ENCODE measurements around the gene ATP2C1. TPM values are rescaled to one million over a fixed set of nuclear protein-coding genes. Genes with fewer than 3 reads are reported as not detected.

The ATP2C1 gene
- total and polyA plus RNA-seq, 2 donors (not counting 3 experiments of a cell fraction or from before 2014, with no cell fraction given) = 50.1 to 73.3 TPM

GRCh38 chr3:130925628-130926027, 31.7 kb downstream of the ATP2C1 start:
- Histone ChIP-seq H3K27me3 (ENCODE audit: control insufficient read depth in 2 of 2, insufficient read depth in 2 of 2, low read length in 2 of 2) (no peaks in the 10 kb centered on the region), H3K79me2 (ENCODE audit: control insufficient read depth, insufficient read depth, low read length) (peaks cover 94% of the 10 kb centered on the region), H3K4me1 (ENCODE audit: control insufficient read depth, extremely low read depth, insufficient read depth, low read length) (peaks cover 10% of the 10 kb centered on the region), H3K9ac (replicated peaks; ENCODE audit: extremely low read depth, insufficient read depth, low read length) (no peak overlapping the region), H3K36me3 (ENCODE audit: control insufficient read depth in 2 of 2, extremely low read depth in 1 of 2, insufficient read depth in 2 of 2, low read length in 2 of 2) (no peaks in the 10 kb centered on the region), H2AFZ (ENCODE audit: low read depth, low read length) (no peak overlapping the region), H4K20me1 (replicated peaks; ENCODE audit: control insufficient read depth, extremely low read depth, insufficient read depth, low read length) (no peaks in the 10 kb centered on the region), H3K4me3 (replicated peaks in 1 of 3; ENCODE audit: insufficient read depth in 1 of 3, low read depth in 1 of 3, low read length in 3 of 3) (no peak overlapping the region), H3K9me1 (replicated peaks; ENCODE audit: control insufficient read depth, extremely low read depth, insufficient read depth, low read length) (peaks cover 4% of the 10 kb centered on the region), H3K27ac (ENCODE audit: insufficient read depth, low read depth, low read length) (no peak overlapping the region), H3K9me3 (replicated peaks; ENCODE audit: control insufficient read depth, insufficient read depth, low read length) (no peaks in the 10 kb centered on the region), H3K4me2 (ENCODE audit: insufficient read depth, low read length) (no peak overlapping the region)
- no TSS peak for BruUV-seq (replicated peaks)
- dilution Hi-C loops (cut with MboI; ENCODE audit: extremely low pct_ligation_motif_present, low sequenced_read_pairs) (no loop called here), intact Hi-C loops (cut with micrococcal nuclease) (loop anchor here (2.0 kb wide), 1 partner anchor 31 kb away; the partner anchor contains the start of gene ATP2C1)
- CTCF ChIA-PET = interaction anchor here (0.7 to 0.8 kb wide), 2 partner anchors 8 to 33 kb away, joined by 3 read pairs; no protein-coding TSS in a partner anchor
- POLR2A ChIA-PET = no interaction called here
- DNase-seq (ENCODE audit: low read depth, low spot score) (no peak), FAIRE-seq (no peak)
- TF ChIP-seq POLR2AphosphoS5 (IDR thresholded peaks at IDR 0.05; ENCODE audit: insufficient read depth, low read depth, low read length) = no peak
- TF ChIP-seq JUN (IDR thresholded peaks at IDR 0.05; ENCODE audit: borderline replicate concordance, insufficient read depth, insufficient read length, low read depth) = no peak
- TF ChIP-seq CTCF (IDR thresholded peaks at IDR 0.05; ENCODE audit: extremely low read depth in 1 of 2, insufficient read depth in 1 of 2, low read depth in 1 of 2, low read length in 2 of 2) = no peak
- TF ChIP-seq POLR2A (IDR thresholded peaks at IDR 0.05; ENCODE audit: low read depth, low read length) = no peak
- no peak for TF ChIP-seq FOS (IDR thresholded peaks at IDR 0.05; ENCODE audit: borderline replicate concordance, insufficient read depth, low read length)
- no peak for TF ChIP-seq GATA2 (IDR thresholded peaks at IDR 0.05; ENCODE audit: insufficient read depth, insufficient read length, low read depth, low read length)
- no peak for TF ChIP-seq MYC (IDR thresholded peaks at IDR 0.05; ENCODE audit: low read depth, low read length)
- no peak for TF ChIP-seq EZH2 (IDR thresholded peaks at IDR 0.05; ENCODE audit: borderline replicate concordance, low read depth, low read length, severe bottlenecking)
- no peak for TF ChIP-seq MAX (IDR thresholded peaks at IDR 0.05; ENCODE audit: insufficient read depth, insufficient read length)

All from endothelial cell of umbilical vein (primary cell).